ENCODE measurements around the gene PROX2. TPM values are rescaled to one million over a fixed set of nuclear protein-coding genes. Genes with fewer than 3 reads are reported as not detected.

The PROX2 gene
- total and polyA plus RNA-seq, 7 donors = not detected

GRCh38 chr14:74826574-74826973 is 49.4 kb downstream of the PROX2 start:
- H3K4me1 ChIP-seq = no peaks in the 10 kb centered on the region
- TF ChIP-seq CTCF (IDR thresholded peaks at IDR 0.05) = no peak
- no peak for ATAC-seq
- no peak for DNase-seq
- H3K27me3 ChIP-seq (ENCODE audit: insufficient read depth in 3 of 3, low read length in 2 of 3) = no peaks in the 10 kb centered on the region
- no peak overlapping the region for H3K4me3 ChIP-seq
- no peaks in the 10 kb centered on the region for H3K9me3 ChIP-seq
- H3K27ac ChIP-seq = no peak overlapping the region
- peaks cover under 1 to 66% of the 10 kb centered on the region in 2 donors for H3K36me3 ChIP-seq (ENCODE audit: insufficient read depth in 1 of 2, low read depth in 1 of 2)
- intact Hi-C loops (cut with DNase I) = no loop called here

Other genes starting within 250 kb of the PROX2 start
- gene AREL1, start 163.1 kb downstream of the PROX2 start, total RNA-seq = 10 to 100 TPM; 15.0 to 24.6 (median 18.7) TPM
- 10 to 100 TPM in 2 of 3 donors, 1 to 10 TPM in 1; 8.5 to 21.5 (median 13.1) TPM for gene AREL1, start 163.1 kb downstream of the PROX2 start, polyA plus RNA-seq
- 10 to 100 TPM; 22.9 to 33.5 (median 29.1) TPM for gene FCF1, start 163.0 kb downstream of the PROX2 start, total RNA-seq
- gene FCF1, start 163.0 kb downstream of the PROX2 start, polyA plus RNA-seq = 10 to 100 TPM; 11.0 to 57.4 (median 33.3) TPM
- gene YLPM1, start 112.8 kb downstream of the PROX2 start, total RNA-seq = 10 to 100 TPM; 30.1 to 40.6 (median 35.7) TPM
- gene YLPM1, start 112.8 kb downstream of the PROX2 start, polyA plus RNA-seq = 10 to 100 TPM in 2 of 3 donors, 1 to 10 TPM in 1; 9.6 to 19.3 (median 11.8) TPM
- 100 to 1,000 TPM; 133 to 221 (median 144) TPM for gene DLST, start 5.8 kb upstream of the PROX2 start, total RNA-seq
- gene DLST, start 5.8 kb upstream of the PROX2 start, polyA plus RNA-seq = 100 to 1,000 TPM in 2 of 3 donors, 10 to 100 TPM in 1; 97.7 to 162 (median 123) TPM
- gene RPS6KL1, start 47.1 kb upstream of the PROX2 start, total RNA-seq = 10 to 100 TPM; 23.0 to 34.1 (median 28.1) TPM
- 10 to 100 TPM in 2 of 3 donors, 1 to 10 TPM in 1; 9.4 to 25.6 (median 11.1) TPM for gene RPS6KL1, start 47.1 kb upstream of the PROX2 start, polyA plus RNA-seq
- 1 to 10 TPM; 4.1 to 9.8 (median 8.1) TPM for gene PGF, start 79.5 kb upstream of the PROX2 start, total RNA-seq
- gene PGF, start 79.5 kb upstream of the PROX2 start, polyA plus RNA-seq = 1 to 10 TPM; 2.5 to 9.2 (median 2.6) TPM
- 10 to 100 TPM; 44.5 to 68.9 (median 54.6) TPM for gene EIF2B2, start 126.8 kb upstream of the PROX2 start, total RNA-seq
- 10 to 100 TPM; 64.4 to 91.9 (median 74.8) TPM for gene EIF2B2, start 126.8 kb upstream of the PROX2 start, polyA plus RNA-seq
- 10 to 100 TPM; 12.5 to 24.1 (median 17.2) TPM for gene MLH3, start 175.3 kb upstream of the PROX2 start, total RNA-seq
- 10 to 100 TPM in 1 of 3 donors, 1 to 10 TPM in 2; 7.9 to 15.7 (median 10.0) TPM for gene MLH3, start 175.3 kb upstream of the PROX2 start, polyA plus RNA-seq
- 10 to 100 TPM in 2 of 4 donors, 1 to 10 TPM in 2; 7.1 to 22.0 (median 10.6) TPM for gene ACYP1, start 187.9 kb upstream of the PROX2 start, total RNA-seq
- gene ACYP1, start 187.9 kb upstream of the PROX2 start, polyA plus RNA-seq = 10 to 100 TPM; 11.7 to 25.9 (median 17.1) TPM
- 1 to 10 TPM; 2.5 to 6.4 (median 3.6) TPM for gene ZC2HC1C, start 193.5 kb upstream of the PROX2 start, total RNA-seq
- 10 to 100 TPM in 1 of 3 donors, 1 to 10 TPM in 2; 2.7 to 17.3 (median 8.8) TPM for gene ZC2HC1C, start 193.5 kb upstream of the PROX2 start, polyA plus RNA-seq

Data from psoas muscle (tissue), 8 donors.